ENCODE data around the gene BPIFA3.

Gene BPIFA3

DNA sequence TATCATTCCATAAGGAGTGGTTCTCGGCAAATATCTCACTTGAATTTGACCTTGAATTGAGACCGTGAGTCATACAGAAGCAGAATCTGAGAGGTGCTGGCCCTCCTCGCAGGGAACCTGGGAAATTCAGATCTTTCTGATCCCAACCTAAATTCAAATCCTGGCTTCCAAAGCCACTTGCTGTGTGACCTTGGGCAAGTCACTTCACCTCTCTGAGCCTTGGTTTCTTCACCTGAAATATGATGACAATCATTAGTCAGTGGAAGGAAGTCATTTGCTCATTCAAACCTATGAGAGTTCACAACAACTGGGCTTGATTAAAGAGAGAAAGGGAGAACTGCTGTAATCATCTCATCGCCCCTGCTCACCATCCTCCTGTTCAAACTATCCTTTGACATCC lies 7.2 kb downstream of the BPIFA3 start:
- DNase-seq (ENCODE audit: low read depth in 2 of 2), result no peak

DNA sequence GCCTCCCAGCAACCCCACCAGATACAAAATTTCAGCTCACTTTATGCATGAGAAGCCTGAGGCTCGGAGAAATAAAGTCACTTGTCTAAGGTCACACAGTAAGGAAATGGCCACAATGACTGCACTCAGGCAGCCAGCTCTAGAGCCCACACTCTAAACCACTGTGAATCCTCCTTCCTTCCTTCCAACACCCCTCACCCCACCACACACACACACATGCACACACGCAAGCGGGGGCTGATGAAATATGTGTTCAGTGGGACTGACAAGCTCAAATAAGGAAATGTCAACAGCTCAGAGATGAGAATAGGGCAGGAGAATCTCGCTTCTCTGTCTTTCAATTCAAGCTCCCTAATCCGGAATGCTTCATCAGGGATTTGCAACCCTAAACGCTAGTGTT lies 12.7 kb downstream of the BPIFA3 start:
- no peak for DNase-seq (ENCODE audit: low read depth in 2 of 2)

DNA sequence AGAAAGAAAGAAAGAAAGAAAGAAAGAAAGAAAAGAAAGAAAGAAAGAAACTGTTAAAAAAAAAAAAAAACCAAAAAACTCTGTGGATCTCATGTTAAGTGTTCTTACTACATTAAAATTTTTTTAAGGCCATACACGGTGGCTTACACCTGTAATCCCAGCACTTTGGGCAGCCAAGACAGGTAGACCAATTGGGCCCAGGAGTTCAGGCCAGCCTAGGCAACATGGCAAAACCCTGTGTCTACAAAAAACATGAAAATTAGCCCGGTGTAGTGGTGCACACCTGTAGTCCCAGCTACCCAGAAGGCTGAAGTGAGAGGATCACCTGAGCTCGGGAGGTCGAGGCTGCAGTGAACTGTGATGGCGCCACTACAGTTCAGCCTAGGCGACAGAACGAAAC lies 14.1 kb downstream of the BPIFA3 start:
- DNase-seq (ENCODE audit: low read depth in 2 of 2), result no peak

DNA sequence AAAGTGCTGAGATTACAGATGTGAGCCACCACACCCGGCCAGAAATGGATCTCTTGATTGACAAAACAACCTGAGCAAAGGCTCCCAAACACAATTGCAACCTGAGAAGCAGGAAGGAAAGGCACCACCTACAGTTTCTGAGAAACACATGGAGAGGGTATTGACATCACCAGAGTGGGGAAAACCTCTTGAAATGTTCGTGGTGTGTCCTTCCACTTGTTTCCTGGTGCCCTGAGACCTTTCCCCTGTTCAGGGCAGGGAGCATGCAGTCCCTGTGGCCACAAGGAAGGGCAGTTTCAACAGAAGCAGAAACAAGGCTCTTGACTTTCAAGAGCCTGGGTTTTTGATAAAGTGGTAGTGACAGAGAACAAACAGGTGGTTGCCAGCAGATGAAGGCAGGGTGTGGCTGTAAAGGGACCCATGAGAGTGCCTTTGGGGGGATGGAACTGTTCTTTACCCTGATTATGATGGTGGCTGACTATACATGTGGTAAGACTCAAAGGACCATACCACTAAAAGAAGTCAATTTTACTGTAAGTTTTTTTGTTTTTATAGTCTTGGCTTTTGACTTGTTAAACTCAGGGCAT lies 15.4 kb downstream of the BPIFA3 start:
- no peak for DNase-seq (ENCODE audit: low read depth in 2 of 2)

DNA sequence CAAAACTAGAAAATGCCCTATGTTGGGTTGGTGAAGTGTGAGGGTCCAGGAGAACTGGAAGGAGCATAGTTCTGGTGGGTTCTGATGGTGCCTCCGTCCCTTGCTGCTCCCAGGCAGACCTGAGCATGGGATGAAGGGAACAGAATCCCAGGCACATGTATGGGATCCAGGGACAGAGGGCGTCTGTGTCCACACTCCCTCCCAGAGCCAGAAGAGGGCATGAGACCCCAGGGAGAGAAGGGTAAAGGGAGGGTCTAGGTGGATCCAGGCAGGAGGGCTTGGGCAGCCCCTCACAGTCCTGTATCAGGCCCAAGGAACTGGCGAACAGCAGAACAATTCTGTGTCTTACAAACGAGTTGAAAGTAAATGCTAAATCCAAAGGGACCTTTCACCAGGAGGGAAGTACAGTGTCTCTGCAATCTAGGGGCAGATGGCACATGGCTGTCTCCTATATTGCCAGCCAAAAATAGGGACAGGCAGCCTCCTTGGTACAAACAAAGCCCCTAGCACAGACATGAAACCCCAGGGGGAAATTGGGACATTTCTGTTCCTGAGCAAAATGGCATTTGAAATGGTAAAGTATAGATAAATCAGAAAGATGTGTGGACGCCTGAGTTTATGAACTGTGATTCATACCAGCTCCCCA lies 16.1 kb downstream of the BPIFA3 start:
- DNase-seq (ENCODE audit: low read depth in 2 of 2), result no peak

DNA sequence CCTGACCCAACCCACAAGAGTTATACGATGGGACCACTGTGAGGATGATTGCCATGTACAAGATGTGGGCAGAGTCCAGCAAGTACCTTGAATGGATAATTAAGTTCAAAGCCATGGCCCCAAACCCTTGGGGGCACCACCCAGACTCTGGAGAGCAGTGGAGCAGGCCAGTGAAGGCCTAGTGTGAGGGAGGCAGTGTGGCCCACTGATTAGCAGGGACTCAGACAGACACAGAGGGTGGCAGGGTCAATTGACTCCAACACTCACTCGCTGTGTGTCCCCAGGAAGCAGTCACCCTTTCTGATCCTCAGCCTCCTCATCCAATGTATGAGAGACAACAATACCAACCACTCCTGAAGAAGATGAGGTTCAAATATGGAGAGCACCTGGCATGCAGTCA lies 16.9 kb downstream of the BPIFA3 start:
- no peak for DNase-seq (ENCODE audit: low read depth in 2 of 2)

DNA sequence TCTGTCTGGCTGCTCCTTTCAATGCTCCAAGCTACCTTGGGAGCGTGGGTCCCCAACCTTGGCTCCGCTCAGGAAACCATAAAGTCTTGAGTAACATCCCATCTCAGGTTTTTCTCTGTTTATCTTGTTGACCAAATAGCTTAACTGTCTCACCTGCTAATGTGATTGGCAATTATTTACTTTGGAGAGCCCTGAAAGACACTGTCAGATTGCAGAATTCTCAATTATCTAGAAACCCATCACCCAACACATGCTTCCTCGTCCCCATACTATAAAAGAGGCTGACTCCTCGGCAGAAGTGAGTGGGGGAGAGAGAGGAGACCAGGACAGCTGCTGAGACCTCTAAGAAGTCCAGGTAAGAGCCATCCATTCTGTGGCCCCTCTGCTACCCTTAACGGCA lies 18.5 kb downstream of the BPIFA3 start, which contains the start of gene BPIFA1:
TSS of gene BPIFA1 (plus strand) at position 301 of the 400 bp plus-strand sequence. CDS start 1,716 bp downstream, outside the sequence.
- DNase-seq (ENCODE audit: low read depth in 2 of 2), result no peak

DNA sequence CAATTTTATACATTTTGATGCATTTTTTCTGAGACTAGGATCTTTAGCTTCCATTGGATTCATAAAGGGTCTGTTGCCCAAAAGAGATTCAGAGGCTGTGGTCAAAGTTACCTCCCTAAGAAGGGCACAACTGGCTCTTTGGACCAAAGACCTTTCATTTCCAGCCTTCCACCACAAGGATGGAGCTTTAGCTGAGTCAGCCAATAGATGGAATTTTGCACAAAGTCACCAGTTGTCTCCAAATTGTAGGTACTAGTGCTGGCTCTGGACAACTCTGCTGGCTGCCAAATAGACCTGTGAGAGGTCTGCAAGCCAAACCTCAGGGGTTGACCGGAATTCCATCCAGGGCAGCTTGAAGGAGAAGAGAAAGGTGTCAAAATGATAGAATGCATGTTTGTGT lies 19.2 kb downstream of the BPIFA3 start:
- no peak for DNase-seq (ENCODE audit: low read depth in 2 of 2)

DNA sequence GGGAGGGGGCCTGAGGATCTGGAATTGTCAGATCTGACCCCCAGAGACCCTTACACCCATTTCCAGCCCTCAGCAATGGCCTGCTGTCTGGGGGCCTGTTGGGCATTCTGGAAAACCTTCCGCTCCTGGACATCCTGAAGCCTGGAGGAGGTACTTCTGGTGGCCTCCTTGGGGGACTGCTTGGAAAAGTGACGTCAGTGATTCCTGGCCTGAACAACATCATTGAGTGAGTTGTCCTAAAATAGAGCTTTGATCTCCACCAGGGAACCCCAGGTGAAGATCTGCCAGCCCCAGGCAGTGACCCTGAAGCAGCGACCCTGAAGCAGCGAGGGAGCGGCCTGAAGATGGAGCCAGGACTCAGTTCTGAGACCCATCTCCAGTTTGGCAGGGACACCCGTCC lies 20.8 kb downstream of the BPIFA3 start:
- DNase-seq (ENCODE audit: low read depth in 2 of 2), result no peak

DNA sequence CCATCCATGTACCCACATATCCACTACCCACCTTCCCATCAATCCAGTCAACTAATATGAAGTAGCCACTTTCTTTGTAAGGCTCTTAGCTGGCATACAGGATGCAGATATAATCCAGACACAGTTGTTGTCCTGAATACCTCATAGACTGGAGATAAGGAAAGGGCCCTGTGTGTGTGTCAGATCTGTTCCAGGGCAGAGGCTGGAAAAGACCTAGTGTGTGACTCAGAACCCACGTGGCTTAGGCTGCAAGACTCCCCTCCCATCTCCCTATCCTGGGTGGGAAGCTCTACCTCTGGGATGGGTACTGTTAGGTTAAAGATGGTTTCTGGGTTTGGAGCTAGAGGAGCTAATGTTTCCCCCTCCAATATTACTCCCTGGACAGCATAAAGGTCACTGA lies 22.3 kb downstream of the BPIFA3 start:
- no peak for DNase-seq (ENCODE audit: low read depth in 2 of 2)

DNA sequence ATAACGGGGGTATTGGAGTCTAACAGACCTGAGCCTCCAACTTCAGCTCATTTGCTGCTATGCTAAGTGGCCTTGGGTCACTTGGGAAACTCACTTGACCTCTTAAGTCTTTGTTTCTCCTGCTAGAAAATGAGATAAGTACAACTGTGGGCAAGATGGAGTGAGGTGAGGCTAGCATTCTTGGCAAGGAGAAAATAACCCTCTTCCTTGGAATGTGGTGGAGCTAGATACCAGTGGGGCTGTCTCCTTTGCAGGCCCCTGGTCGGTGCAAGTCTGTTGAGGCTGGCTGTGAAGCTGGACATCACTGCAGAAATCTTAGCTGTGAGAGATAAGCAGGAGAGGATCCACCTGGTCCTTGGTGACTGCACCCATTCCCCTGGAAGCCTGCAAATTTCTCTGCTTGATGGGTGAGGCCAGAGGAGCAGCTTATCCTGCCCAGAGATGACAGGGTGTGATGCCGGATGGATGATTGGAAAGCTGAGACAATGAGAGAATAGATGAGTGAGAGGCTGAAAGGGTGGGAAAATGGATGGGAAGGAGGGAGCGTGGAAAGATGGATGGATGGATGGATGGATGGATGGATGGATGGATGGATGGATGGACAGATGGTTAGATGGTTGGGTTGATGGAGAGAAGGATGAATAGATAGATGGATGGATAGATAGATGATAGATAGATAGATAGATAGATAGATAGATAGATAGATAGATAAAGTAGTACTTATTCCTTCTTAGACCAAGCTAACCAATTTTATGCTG lies 23.0 kb downstream of the BPIFA3 start:
- DNase-seq (ENCODE audit: low read depth in 2 of 2), result no peak

DNA sequence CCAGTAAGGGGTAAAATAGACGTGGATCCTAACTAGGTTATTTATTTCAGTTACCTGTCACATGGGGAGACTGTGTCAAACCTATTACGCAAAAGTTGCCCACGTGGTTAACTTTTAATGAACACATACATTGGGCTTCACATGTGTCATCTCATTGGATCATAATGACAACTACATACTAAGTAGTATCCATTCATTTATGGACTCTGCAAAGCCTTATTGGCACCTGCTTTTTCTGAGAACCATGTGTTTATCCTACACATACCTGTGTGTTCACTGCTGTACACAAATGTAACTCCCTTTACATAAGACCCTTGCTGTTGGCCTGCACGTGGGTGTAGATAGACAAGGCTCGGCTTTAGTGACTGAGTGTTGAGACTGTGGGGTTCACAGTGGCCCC lies 23.8 kb downstream of the BPIFA3 start:
- DNase-seq (ENCODE audit: low read depth in 2 of 2), result no peak

DNA sequence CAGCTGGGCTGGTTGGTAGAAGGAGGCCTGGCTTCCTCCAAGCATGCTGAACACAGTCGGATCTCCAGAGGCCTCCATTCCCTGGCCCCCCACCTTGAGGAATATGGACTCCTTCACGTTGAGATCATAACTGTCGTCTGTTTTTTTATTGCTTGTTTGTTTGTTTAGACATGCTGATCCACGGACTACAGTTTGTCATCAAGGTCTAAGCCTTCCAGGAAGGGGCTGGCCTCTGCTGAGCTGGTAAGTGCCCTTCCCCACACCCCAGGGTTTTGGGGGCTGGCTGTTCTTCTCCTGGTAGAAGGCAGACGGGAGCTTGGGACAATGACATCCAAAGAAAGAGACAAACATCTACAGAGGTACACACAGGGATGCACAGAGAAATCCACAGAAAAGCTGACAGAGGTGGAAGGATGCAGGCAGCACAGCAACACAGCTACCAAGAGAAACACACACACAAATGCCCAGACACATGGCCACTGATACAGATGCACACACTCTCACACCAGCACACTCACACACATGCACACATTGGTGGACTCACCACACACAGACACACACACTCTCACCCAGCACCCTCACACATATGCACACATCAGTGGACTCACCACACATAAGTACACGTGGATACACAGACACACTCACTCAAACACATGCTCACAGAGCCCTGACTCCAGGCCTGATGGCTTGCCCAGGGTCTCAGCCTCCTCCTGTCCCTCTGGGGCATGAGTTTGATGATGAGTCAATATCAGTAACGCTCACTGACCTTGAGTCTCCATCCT lies 25.4 kb downstream of the BPIFA3 start:
- DNase-seq (ENCODE audit: low read depth in 2 of 2), result no peak

DNA sequence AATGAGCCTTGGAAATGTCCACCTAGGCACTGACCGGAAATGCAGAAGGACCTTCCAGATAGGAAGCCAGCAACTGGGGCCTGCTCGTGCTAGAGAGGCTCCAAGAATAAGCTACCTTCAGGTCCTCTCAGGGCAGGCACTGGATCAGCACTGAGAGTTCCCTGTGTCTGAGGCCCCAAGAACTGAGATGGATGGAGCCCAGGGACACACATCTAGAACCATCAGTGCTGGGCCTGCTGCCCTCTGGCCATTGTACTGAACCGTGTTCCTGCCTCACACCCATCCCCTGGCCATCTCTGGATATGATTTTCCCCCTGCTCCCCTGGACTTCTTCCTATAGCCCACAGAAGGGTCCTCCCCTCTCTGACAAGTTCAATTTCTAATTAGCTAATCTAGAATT lies 28.9 kb downstream of the BPIFA3 start:
- no peak for DNase-seq (ENCODE audit: low read depth in 2 of 2)

DNA sequence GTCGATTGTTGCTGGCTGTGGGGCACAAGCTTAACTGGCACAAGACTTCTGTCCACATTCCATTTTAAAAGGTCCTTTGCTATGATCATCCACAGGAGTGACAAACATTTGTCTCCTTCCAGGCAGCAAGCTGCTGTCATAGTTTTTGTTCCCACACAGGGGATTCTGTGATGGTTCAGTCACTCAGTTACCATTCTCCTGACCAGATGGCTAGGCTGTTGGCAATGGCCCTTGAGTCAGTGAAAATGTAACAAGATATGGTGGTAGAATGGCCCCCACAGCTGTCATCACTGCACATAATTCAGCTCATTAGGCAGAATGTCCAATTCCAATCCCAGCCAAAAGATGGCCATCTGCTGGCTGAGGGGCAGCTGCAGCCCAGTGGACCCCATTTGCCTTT lies 32.3 kb downstream of the BPIFA3 start:
- DNase-seq (ENCODE audit: low read depth in 2 of 2), result no peak

DNA sequence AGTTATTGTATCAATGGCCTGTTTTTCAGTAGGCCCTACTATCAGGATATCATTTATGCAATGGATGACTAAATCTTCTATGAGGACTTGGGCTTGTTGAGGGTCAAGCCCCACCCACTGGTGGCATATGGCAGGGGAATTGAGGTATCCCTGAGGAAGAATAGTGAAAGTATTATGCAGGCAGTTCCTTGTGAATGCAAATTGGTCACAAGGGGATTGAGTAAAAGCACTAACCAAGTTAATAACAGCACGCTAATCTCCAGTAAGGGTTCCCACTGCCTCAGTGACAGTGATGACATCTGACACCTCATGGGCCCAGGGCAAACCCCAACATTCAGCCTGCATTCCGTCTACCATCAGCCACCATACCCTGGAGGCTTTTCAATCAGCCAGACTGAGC lies 33.5 kb downstream of the BPIFA3 start:
- DNase-seq (ENCODE audit: low read depth in 2 of 2), result no peak

DNA sequence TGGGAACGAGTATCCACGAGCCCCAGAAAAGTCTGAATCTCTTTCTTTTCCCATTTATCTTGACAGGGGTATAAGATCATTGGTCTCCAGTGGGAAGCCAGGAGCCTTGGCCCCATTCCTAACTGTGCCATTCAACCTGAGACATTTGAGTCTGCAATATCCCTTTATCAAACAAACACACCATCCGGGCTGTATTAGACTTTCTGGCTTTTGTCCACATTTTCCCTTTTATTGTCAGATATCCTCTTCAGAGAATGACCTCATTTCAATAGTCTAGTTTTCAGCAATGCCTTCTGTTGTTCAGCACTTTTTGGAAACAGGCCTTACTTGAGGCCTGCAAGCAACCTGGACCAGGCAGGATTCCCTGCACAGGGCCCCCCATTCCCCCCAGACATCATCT lies 34.3 kb downstream of the BPIFA3 start:
- no peak for DNase-seq (ENCODE audit: low read depth in 2 of 2)

DNA sequence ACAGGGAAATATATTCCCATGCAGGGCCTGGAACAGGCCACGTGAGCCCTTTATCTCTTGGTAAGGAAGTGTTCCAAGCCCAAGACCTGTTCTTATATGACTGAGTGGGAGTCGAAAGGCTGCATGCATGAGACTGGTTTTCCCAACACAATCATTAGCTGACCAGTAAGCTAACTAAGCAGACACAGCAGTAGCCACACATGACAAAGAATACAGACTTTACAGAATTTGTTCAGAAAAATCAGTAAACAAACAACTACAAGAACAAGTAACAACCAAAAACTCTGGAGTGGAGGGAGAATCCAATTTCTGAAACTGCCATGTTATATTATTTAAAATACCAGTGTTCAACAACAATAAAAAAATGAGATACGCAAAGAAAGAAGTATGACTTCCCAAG lies 35.3 kb downstream of the BPIFA3 start:
- no peak for DNase-seq (ENCODE audit: low read depth in 2 of 2)

DNA sequence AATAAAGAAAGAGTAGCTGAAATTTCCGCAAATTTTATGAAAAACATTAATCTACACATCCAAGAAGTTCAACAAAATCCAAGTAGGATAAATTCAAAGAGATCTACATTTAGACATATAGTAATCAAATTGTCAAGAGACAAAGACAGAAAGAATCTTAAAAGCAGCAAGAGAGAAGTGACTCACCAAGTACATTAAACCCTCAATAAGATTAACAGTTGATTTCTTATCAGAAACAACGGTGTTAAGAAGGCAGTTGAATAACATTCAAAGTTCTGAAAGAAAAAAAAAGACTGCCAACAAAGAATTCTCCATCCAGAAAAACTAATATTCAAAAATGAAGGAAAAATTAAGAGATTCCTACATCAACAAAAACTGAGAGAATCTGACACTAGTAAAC lies 37.9 kb downstream of the BPIFA3 start:
- DNase-seq (ENCODE audit: low read depth in 2 of 2), result no peak

DNA sequence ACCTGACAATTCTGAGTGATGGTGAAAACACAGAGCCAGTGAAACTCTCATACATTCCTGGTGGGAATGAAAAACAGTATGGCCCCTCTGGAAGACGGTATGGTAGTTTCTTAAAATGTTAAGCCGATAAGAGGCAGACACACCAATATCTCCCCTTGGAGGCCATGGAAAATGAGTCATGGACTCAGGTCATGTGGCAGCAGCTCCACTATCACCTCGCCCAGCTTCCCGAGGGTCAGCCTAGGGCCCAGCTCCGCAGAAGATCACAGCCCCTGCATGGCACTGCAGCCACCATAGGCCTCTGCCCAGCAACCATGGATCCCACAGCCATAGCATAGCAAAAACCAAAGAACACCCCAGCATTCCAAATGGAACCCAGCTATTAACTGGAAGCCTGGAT lies 40.1 kb downstream of the BPIFA3 start:
- no peak for DNase-seq (ENCODE audit: low read depth in 2 of 2)

DNA sequence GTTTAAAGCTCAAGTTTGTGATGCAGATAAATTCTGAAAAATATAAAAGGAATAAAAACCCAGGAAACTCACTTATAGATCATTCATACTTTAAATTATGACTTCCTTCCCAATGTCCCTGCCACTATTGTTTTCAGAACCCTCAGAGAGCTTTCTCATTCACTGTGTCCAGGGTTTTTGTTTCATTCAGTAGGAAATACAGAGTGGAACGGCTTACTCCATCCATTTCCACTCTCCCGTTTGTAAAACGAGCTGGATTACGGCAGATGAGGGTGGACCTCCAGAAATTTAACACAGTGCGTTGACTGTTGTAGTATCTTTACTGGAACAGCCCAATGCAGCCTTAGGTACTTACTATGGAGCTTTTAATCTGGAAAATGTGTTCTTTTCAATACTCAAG lies 42.2 kb downstream of the BPIFA3 start:
- DNase-seq (ENCODE audit: low read depth in 2 of 2), result no peak

DNA sequence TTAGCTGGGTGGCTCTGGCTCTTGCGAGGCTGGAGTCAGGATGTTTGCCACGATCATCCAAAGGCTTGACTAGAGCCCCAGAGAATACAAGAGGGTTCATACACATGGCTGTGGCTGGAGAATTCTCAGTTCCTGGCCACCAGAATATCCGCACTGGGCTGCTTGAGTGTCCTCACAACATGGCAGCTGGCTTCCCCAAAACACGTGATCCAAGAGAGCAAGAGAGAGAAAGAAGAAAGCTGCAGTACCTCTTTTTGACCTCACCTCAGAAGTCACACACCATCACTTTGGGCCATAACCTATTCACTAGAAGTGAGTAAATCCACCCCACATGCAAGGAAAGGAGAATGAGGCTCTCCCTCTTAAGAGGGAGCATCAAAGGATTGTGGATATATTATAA lies 44.3 kb downstream of the BPIFA3 start:
- DNase-seq (ENCODE audit: low read depth in 2 of 2), result no peak

DNA sequence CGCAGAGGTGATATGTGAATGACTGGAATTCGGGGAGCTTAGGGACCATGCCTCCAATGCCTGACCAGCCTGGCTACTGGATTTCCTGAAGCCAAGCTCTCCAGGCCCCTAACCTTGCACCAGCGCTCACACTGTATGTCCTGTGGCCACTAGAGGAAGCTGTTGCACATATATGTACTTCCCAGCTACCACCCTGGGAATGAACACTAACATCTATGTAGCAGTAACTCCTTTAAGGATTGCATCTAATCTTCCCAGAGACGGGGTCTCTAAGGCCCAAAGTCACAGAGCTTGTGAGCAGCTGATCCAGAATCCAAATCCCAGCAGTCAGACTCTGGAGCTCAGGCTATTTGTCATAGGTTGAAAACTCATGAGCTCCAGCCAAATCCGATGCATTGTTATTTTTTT lies 45.5 kb downstream of the BPIFA3 start:
- DNase-seq (ENCODE audit: low read depth in 2 of 2), result no peak
